Activated gamma-delta T cell (primary cell): Measurements from ENCODE around the gene CD38.

Experiments
- DNase-seq: peaks from one replicate; lab custom pipeline; 2025; lab: John Stamatoyannopoulos, UW

The CD38 gene

GRCh38 chr4:15899511-15899910 is 121.4 kb downstream of the CD38 start:
- no peak for DNase-seq

- DNase-seq: no peak
Measured at GRCh38 chr4:15901007-15901406, 122.9 kb downstream of the CD38 start.

GRCh38 chr4:15901998-15902397 is 123.9 kb downstream of the CD38 start:
- no peak for DNase-seq

GRCh38 chr4:15902746-15903145 is 124.6 kb downstream of the CD38 start:
- DNase-seq: no peak
